WTC11 (cell line): Measurements from ENCODE around the gene EFCAB12. TPM values are rescaled to one million over a fixed set of nuclear protein-coding genes. Genes with fewer than 3 reads are reported as not detected.

Experiments used
- ATAC-seq: fragments of 200-7000 bp; cut with Tn5 transposase; 2 replicates; pipeline ENCODE4 v1.10.0; 2021; ENCODE audit warnings: mild to moderate bottlenecking, moderate library complexity
- CTCF ChIA-PET: fragments of 300-600 bp; sonication (Branson Sonifier 250); formaldehyde crosslinking; loops from one replicate; lab custom pipeline; 2021; ENCODE audit warnings: antibody characterized with exemption; lab: Charles Lee
- POLR2A ChIA-PET: fragments of 350-600 bp; sonication (Branson Sonifier 250); formaldehyde crosslinking; loops from one replicate; lab custom pipeline; 2021; ENCODE audit warnings: antibody characterized with exemption; lab: Charles Lee
- DNase-seq: peaks from one replicate; pipeline ENCODE4 v3.0.0; 2021; ENCODE audit warnings: low spot score
- H3K27ac Mint-ChIP-seq: 2 replicates; pipeline ENCODE4 v1.8.0; 2021; ENCODE audit warnings: mixed read lengths
- H3K27me3 Mint-ChIP-seq: 2 replicates; pipeline ENCODE4 v1.8.0; 2021; ENCODE audit warnings: low read depth, mild to moderate bottlenecking, moderate library complexity, mixed read lengths
- H3K36me3 Mint-ChIP-seq: 2 replicates; pipeline ENCODE4 v1.8.0; 2021; ENCODE audit warnings: mixed read lengths
- H3K4me1 Mint-ChIP-seq: 2 replicates; pipeline ENCODE4 v1.8.0; 2022; ENCODE audit warnings: mixed read lengths
- H3K4me3 Mint-ChIP-seq: 2 replicates; pipeline ENCODE4 v1.8.0; 2021; ENCODE audit warnings: mild to moderate bottlenecking, moderate library complexity, mixed read lengths
- H3K9me3 Mint-ChIP-seq: 2 replicates; pipeline ENCODE4 v1.8.0; 2021; ENCODE audit warnings: mixed read lengths
- CREM ChIP-seq: sonication (generic); formaldehyde crosslinking; IDR thresholded peaks from 2 replicates; pipeline ENCODE4 v1.8.1; 2022; ENCODE audit warnings: mild to moderate bottlenecking, missing genetic modification reagents, moderate library complexity
- E2F1 ChIP-seq: sonication (generic); formaldehyde crosslinking; IDR thresholded peaks from 2 replicates; pipeline ENCODE4 v1.8.0; 2022; ENCODE audit warnings: mild to moderate bottlenecking, missing genetic modification reagents
- E2F5 ChIP-seq: sonication (generic); formaldehyde crosslinking; IDR thresholded peaks from 2 replicates; pipeline ENCODE4 v1.8.1; 2022; ENCODE audit warnings: mild to moderate bottlenecking, moderate library complexity, missing genetic modification reagents
- GRHL2 ChIP-seq: fragments of 250-450 bp; sonication (Bioruptor Pico); IDR thresholded peaks from 2 replicates; pipeline ENCODE4 v1.8.0; 2022; ENCODE audit warnings: mild to moderate bottlenecking, moderate library complexity; ENCODE audit not compliant: insufficient replicate concordance, severe bottlenecking
- HMGA2 ChIP-seq: fragments of 250-450 bp; sonication (Bioruptor Pico); IDR thresholded peaks from 2 replicates; pipeline ENCODE4 v1.4.0; 2021; ENCODE audit warnings: mild to moderate bottlenecking, moderate library complexity
- HMGXB4 ChIP-seq: sonication (generic); formaldehyde crosslinking; IDR thresholded peaks from 2 replicates; pipeline ENCODE4 v1.8.1; 2023; ENCODE audit warnings: mild to moderate bottlenecking, moderate library complexity, missing genetic modification reagents
- KAT7 ChIP-seq: sonication (generic); formaldehyde crosslinking; IDR thresholded peaks from 2 replicates; pipeline ENCODE4 v1.8.1; 2023; ENCODE audit warnings: missing genetic modification reagents, mild to moderate bottlenecking, borderline replicate concordance
- MYBL2 ChIP-seq: sonication (generic); formaldehyde crosslinking; IDR thresholded peaks from 2 replicates; pipeline ENCODE4 v1.8.1; 2023; ENCODE audit warnings: mild to moderate bottlenecking, moderate library complexity, missing genetic modification reagents
- NR2C2 ChIP-seq: sonication (generic); formaldehyde crosslinking; IDR thresholded peaks from 2 replicates; pipeline ENCODE4 v1.8.0; 2022; ENCODE audit warnings: mild to moderate bottlenecking, missing genetic modification reagents
- NR3C1 ChIP-seq: sonication (generic); formaldehyde crosslinking; conservative IDR thresholded peaks from 2 replicates; pipeline ENCODE4 v1.8.1; 2023; ENCODE audit warnings: low read depth, mild to moderate bottlenecking, missing genetic modification reagents
- OVOL2 ChIP-seq: fragments of 250-450 bp; sonication (Bioruptor Pico); IDR thresholded peaks from 2 replicates; pipeline ENCODE4 v1.9.0; 2021; ENCODE audit warnings: mild to moderate bottlenecking, borderline replicate concordance
- RORB ChIP-seq: fragments of 250-450 bp; sonication (Bioruptor Pico); IDR thresholded peaks from 2 replicates; pipeline ENCODE4 v1.9.0; 2021; ENCODE audit warnings: mild to moderate bottlenecking
- SMAD3 ChIP-seq: sonication (generic); formaldehyde crosslinking; IDR thresholded peaks from 2 replicates; pipeline ENCODE4 v1.8.0; 2022; ENCODE audit warnings: missing genetic modification reagents, mild to moderate bottlenecking, borderline replicate concordance
- SMAD4 ChIP-seq: sonication (generic); formaldehyde crosslinking; IDR thresholded peaks from 2 replicates; pipeline ENCODE4 v1.8.0; 2022; ENCODE audit warnings: mild to moderate bottlenecking, missing genetic modification reagents
- SOX15 ChIP-seq: fragments of 250-450 bp; sonication (Bioruptor Pico); IDR thresholded peaks from 2 replicates; pipeline ENCODE4 v1.9.0; 2021; ENCODE audit warnings: mild to moderate bottlenecking
- TEAD1 ChIP-seq: sonication (generic); formaldehyde crosslinking; IDR thresholded peaks from 2 replicates; pipeline ENCODE4 v1.8.0; 2022; ENCODE audit warnings: mild to moderate bottlenecking, missing genetic modification reagents
- ZBTB21 ChIP-seq: sonication (generic); formaldehyde crosslinking; IDR thresholded peaks from 2 replicates; pipeline ENCODE4 v1.8.1; 2023; ENCODE audit warnings: mild to moderate bottlenecking, missing genetic modification reagents, borderline replicate concordance
- ZNF138 ChIP-seq: sonication (generic); formaldehyde crosslinking; conservative IDR thresholded peaks from 2 replicates; pipeline ENCODE4 v1.8.1; 2022; ENCODE audit warnings: mild to moderate bottlenecking, moderate library complexity, missing genetic modification reagents
- ZNF416 ChIP-seq: fragments of 250-450 bp; sonication (Bioruptor Pico); IDR thresholded peaks from 2 replicates; pipeline ENCODE4 v1.9.0; 2021; ENCODE audit warnings: mild to moderate bottlenecking, inconsistent platforms
- ZNF425 ChIP-seq: fragments of 250-450 bp; sonication (Bioruptor Pico); conservative IDR thresholded peaks from 2 replicates; pipeline ENCODE4 v1.9.0; 2021; ENCODE audit warnings: mild to moderate bottlenecking
- ZNF512 ChIP-seq: sonication (generic); formaldehyde crosslinking; IDR thresholded peaks from 2 replicates; pipeline ENCODE4 v1.8.1; 2022; ENCODE audit warnings: missing genetic modification reagents, borderline replicate concordance
- ZNF532 ChIP-seq: fragments of 250-450 bp; sonication (Bioruptor Pico); IDR thresholded peaks from 2 replicates; pipeline ENCODE4 v1.9.0; 2021; ENCODE audit warnings: mild to moderate bottlenecking, borderline replicate concordance
- ZSCAN18 ChIP-seq: fragments of 250-450 bp; sonication (Bioruptor Pico); IDR thresholded peaks from 2 replicates; pipeline ENCODE4 v2.1.2; 2022; ENCODE audit warnings: mild to moderate bottlenecking, moderate library complexity
- total RNA-seq: library from RNA; stranded (reverse); gene quantifications from 3 replicates; pipeline ENCODE4 v1.2.3, GENCODE V29; 2021

EFCAB12 gene
- total RNA-seq, 1 experiment from 2014 or later: 0.20 TPM

- Mint-ChIP-seq H3K36me3 (peaks cover 12% of the 10 kb centered on the region), H3K27ac (no peak overlapping the region), H3K4me3 (no peak overlapping the region), H3K9me3 (no peaks in the 10 kb centered on the region), H3K27me3 (no peaks in the 10 kb centered on the region), H3K4me1 (no peaks in the 10 kb centered on the region)
- DNase-seq (no peak), ATAC-seq (no peak)
- CTCF ChIA-PET: no interaction called here
- POLR2A ChIA-PET: no interaction called here
- TF ChIP-seq TEAD1: no peak
- TF ChIP-seq ZSCAN18 (CRISPR knock-in tag): no peak
- no peak for TF ChIP-seq ZNF512 (CRISPR knock-in tag)
- TF ChIP-seq KAT7: no peak
- no peak for TF ChIP-seq RORB (CRISPR knock-in tag)
- TF ChIP-seq ZNF138 (CRISPR knock-in tag): no peak
- TF ChIP-seq NR3C1 (CRISPR knock-in tag): no peak
- no peak for TF ChIP-seq OVOL2 (CRISPR knock-in tag)
- TF ChIP-seq SMAD4 (CRISPR knock-in tag): no peak
- TF ChIP-seq HMGXB4: no peak
- no peak for TF ChIP-seq E2F5 (CRISPR knock-in tag)
- no peak for TF ChIP-seq HMGA2 (CRISPR knock-in tag)
- no peak for TF ChIP-seq ZNF416 (CRISPR knock-in tag)
- TF ChIP-seq NR2C2 (CRISPR knock-in tag): no peak
- TF ChIP-seq SOX15 (CRISPR knock-in tag): no peak
- TF ChIP-seq ZBTB21 (CRISPR knock-in tag): no peak
- TF ChIP-seq CREM: no peak
- no peak for TF ChIP-seq E2F1 (CRISPR knock-in tag)
- no peak for TF ChIP-seq MYBL2
These were observed 44.8 kb upstream of the EFCAB12 start for GRCh38 chr3:129473067-129473768.

- peaks cover 5% of the 10 kb centered on the region for H3K36me3 Mint-ChIP-seq
- H3K27me3 Mint-ChIP-seq: no peaks in the 10 kb centered on the region
- no peak overlapping the region for H3K27ac Mint-ChIP-seq
- ATAC-seq (no peak), DNase-seq (no peak)
- no peak overlapping the region for H3K4me3 Mint-ChIP-seq
- H3K4me1 Mint-ChIP-seq: no peaks in the 10 kb centered on the region
- ChIA-PET CTCF (interaction anchor here (1.7 kb wide), 1 partner anchor 19 kb away, joined by 5 read pairs; no protein-coding TSS in a partner anchor), POLR2A (no interaction called here)
- H3K9me3 Mint-ChIP-seq: no peaks in the 10 kb centered on the region
- TF ChIP-seq ZNF425 (CRISPR knock-in tag) (no peak), GRHL2 (CRISPR knock-in tag) (no peak), ZNF416 (CRISPR knock-in tag) (no peak), ZNF532 (CRISPR knock-in tag) (no peak), SMAD3 (no peak)
These were observed 42.4 kb upstream of the EFCAB12 start for GRCh38 chr3:129470861-129471260.
